Renal pelvis (tissue), 4 donors: ENCODE data around the gene AKT1. TPM values are rescaled to one million over a fixed set of nuclear protein-coding genes. Genes with fewer than 3 reads are reported as not detected.

Experiments used
- DNase-seq: peaks from one replicate; pipeline ENCODE4 v3.0.0-alpha.2; 2013
- polyA plus RNA-seq, 3 donors: library from polyadenylated mRNA; unstranded; fragments of 120-200 nt; gene quantifications; one replicate each; pipeline ENCODE4 v1.2.1, GENCODE V29; 2013; ENCODE audit not compliant: insufficient read length in 3 of 3

Gene AKT1
- polyA plus RNA-seq, 3 donors: 119 to 153 (median 125) TPM

DNA sequence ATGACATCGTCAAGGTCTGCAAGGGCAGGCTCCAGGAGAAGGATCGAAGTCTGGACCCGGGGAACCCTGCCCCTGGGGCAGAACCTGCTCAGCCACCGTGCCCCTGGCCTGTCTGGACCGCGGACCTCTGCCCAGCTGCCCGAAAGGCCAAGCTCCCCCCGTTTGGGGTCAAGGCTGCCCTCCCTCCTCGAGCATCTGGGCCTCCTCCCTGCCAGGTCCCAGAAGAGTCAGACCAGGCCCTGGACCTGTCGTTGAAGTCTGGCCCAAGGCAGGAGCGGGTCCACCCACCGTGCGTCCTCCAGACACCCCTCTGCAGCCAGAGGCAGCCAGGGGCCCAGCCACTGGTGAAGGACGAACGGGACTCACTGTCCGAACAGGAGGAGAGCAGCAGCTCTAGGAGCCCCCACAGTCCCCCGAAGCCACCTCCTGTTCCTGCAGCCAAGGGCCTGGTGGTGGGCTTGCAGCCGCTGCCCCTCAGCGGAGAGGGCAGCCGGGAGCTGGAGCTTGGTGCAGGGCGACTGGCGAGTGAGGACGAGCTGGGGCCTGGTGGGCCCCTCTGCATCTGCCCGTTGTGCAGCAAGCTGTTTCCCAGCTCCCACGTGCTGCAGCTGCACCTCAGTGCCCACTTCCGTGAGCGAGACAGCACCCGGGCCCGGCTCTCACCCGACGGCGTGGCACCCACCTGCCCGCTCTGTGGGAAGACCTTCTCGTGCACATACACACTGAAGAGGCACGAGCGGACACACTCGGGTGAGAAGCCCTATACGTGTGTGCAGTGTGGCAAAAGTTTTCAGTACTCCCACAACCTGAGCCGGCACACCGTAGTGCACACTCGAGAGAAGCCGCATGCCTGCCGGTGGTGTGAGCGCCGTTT lies 6.2 kb upstream of the AKT1 start:
- no peak for DNase-seq

DNA sequence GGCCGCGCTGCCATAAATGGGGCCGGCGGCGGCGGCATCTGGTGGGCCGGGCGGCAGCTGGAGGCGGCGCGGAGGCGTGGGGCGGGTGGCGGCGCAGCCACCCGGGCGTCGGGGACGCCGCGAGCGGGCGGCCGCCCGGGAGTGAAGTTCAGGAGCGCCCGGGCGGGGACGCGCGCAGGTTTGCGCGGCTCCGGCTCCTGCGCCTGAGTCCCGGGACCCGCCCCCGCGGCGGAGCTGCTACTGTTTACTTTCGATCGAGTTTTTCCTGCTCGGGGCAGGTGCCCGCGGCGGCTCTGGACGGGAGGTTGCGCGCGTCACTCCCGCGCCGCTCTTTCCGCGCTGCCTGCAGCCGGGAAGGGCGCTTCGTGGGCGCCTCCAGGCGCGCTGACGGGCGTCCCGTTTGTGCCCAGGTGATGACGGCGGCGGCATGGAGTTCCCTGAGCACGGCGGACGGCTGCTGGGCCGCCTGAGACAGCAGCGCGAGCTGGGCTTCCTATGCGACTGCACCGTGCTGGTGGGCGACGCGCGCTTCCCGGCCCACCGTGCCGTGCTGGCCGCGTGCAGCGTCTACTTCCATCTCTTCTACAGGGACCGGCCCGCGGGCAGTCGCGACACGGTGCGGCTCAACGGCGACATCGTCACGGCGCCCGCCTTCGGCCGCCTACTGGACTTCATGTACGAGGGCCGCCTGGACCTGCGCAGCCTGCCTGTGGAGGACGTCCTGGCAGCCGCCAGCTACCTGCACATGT lies 5.4 kb upstream of the AKT1 start, which contains the start of gene ZBTB42:
Gene ZBTB42, plus strand, starts transcription at position 331 of the 749 bp plus-strand sequence. Its CDS starts 97 bp downstream, at position 428.
- DNase-seq: no peak

DNA sequence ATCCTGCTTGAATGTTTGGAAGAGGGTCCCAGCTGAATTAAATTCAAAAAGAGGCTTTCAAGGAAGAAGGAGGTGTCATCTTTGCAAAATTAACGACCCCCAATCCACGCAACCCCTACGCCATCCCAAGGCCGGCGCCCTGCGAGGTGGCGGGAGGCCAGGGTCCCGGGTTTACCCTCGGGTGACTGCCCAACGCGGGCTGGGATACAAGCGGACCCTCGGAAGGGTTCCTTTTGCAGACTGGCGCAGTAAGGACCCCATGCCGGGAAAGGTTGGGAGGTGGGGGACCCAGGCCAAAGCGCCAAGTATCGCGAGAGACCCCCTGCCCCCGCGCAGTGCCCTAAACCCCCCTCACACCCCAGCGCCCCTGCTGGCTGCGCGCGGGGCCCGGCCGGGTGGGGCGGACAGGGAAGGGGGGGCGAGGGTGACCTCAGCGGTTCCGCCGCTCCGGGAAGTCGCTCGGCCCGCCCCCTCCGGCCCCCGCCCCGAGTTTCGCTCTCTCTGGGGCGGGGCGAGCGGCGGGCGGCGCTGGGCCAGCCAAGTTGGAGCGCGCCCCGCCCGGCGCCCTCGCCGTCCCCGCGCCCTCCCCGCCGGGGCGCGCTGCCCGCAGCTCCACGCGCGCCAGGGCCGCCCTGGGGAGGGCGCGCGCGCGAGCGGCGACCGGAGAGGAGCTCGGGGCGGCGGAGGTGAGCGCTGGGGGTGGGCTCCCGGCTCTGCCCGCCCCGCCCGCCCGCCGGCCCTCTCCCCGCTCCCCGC lies 4.6 kb upstream of the AKT1 start:
- DNase-seq: peak; percentile 71

DNA sequence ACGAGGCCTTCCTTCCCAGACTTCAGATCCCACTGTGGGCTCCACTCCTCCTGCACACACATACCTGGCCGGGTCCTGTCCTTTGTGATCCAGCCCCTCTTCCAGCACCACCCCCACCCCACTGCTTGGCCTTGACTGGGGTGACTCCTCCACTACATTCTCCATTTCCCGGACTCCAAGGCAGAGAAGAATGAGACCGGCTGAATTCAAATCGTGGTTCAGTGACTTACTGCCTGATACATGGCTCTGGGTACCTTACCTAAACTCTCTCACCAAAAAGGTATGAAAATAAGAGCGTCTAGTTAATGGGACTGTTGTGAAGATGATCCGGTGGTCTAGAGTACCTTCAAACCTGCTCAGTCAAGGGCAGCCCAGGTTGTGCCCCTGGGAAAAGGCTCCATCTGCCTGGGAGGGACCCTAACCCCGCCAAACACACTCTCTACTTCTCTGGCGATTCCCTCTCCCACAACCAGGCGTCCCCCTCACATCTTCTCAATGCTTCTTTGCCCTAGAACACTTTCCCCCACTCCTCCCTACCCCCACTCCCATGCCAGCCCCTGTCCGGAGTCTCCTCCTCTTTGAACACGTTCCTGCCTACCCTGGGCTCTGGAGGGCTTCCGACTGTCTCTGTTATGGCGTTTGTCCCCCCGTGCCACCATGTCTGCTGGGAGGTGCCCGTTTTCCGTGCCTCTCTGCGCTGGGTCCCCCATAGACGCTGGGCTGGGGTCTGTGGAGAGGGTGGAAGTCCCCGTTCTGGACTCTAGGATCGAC lies 3.9 kb upstream of the AKT1 start:
- no peak for DNase-seq

DNA sequence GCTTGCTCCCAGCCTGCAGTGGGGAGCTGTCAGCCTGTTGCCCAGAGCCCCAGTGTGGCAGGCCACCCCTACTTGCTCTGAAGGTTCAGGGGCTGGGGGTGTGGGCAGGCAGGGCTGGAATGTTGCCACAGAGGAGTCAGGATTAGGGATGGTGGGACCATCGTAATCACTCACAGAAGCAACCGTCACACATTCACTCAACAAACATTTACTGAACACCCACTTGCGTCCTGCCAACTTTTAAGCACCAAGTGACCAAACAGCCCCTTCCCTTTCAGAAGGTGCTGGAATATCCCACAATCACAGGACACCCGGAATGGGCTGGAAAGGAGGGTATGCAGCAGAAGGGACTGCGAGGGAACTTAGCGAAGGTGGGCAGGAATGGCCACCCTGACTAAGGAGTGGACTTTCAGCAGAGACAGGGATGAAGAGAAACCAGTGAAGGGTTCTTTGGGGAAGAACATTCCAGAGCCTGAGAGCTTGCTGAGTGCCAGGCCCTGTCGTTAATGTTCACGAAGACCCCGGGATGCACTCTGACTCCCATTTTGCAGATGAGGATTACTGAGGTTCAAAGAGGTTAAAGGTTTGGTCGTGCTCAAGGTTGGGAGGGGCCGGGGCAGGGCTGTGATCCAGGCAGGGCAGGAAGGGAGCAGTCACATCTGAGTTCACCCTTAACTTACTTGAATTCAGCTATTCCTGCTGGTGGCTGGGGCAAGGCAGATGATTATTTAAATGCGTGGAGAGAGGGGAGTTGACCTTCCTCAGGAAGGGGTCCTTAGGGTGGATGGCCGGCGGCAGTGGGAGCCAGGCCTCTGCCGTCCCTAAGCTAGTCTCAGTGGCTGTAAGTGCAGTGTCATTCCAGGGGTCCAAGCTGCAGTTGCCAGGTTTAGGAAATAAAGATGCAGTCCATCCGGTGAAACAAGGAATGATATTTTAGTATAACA lies 3.0 kb upstream of the AKT1 start:
- no peak for DNase-seq

DNA sequence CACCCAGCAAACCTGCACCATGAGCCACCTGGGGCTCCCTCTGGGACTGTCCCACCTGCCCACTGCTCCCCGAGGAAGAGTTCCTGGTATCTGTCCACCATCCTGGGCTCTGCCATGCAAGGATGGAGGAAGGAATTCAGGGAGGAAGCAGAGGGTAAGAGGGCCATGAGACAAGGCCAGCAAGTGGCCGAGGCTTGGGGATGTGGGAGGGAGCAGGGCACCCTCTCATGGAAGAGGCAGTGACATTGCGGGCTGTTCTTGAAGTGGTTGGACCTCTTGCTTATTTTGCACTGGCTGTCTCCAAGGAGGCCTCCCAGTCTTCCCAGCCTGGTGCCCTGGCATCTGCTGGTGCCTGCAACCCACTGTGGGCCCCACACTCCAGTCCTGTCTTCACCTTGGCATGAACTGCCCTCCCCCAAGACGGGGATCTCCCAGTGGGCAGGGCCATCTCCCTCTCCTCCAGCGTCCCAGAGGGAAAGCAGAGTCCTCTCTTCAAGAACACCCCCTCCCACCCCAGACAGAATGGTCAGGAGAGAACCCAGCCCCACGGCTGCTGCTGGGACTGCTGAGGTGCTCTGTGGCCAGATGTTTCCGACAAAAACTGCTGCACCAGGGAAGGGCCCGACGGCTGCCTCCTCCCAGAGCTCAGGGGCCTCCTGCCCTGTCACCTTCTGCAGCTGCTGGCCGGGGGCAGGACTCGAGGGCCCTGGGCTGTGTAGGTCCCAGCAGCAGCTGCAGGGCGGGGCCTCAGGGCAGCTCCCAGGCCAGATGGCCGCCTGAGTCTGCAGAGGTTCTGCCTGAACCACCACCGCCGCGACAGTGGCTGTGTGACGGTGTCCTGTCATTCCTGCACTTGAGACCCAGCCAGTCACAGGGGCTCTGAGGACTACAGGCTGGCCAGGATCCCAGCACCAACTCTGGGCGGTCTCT lies 1.8 kb upstream of the AKT1 start:
- no peak for DNase-seq

DNA sequence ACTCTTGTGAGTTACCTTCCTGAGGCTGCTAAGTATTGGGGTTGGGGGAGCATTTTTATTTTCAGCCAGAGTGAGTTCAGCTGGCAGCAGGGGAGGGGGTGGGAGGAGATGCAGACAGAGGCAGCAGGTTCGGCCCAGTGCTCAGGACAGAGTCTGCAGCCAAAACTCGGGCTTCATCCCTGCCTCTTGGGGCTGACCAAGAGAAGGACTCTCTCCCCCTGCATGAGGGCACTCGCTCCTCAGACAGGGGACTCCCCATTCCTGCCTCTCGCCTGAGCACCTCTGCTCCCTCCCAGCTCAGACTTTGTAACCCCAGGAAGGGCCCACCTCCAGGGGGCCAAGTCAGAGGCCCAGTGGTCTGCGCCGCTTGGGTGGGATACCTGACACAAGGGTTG lies 1.1 kb upstream of the AKT1 start:
- no peak for DNase-seq

DNA sequence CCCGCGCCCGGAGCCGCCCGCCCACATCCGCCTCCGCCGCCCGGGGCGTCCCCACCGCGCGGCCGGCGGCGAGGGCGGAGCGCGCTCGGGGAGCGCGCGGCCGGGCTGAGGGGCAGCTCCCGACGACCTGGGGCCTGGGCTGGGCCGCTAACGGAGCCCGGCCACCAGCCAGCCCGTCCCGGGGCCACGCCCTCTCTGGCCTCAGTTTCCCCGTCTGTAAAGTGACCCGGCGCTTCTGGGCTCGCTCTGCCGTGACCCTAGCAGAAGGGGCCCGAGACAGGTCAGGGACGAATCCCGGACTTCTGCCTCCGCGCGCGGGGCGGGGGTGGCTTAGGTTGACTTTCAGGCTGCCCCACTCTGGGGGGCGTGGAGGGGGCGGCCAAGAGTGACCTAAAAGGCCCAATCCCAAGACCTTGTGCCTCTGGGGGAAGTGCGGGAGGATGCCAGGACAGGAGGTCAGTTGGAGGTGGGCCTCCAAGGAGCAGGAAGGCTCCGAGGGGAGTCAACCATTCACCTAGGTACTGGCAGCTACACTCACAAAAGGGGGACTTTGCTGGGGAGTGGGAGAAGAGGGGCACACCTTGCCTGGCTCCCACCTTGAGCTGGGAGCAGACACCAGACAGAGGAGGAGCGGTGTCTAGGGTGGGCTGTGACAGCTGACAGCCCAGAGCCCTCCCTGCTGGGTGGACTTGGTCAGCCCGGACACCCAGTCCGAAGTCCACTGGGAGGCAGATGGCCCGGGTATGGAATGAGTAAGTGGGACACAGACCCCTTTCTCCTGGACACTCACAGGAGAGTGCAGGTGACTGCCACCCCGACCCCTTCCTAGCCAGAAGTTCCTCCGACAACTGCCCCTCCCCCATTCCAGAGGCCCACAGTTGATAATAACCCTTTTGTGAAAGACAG lies 486 bp upstream of the AKT1 start:
- no peak for DNase-seq

DNA sequence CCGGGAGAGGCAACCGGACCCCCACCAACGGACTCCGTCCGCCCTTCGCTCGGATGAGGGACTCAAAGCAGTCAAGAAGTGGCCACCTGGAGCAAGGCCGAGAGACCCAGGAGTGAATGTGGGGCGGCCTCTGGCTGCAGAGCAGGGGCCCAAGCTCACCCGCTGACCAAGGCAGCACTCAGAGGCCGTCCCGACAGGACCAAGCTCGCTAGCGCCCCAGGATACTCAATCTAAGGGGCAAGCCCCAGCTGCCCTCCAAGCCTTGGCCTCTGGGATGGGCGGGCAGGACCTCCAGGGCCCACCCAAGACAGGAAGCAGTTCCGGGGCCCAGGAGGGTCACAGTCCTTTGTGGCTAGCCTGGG lies 936 bp downstream of the AKT1 start:
- DNase-seq: no peak

DNA sequence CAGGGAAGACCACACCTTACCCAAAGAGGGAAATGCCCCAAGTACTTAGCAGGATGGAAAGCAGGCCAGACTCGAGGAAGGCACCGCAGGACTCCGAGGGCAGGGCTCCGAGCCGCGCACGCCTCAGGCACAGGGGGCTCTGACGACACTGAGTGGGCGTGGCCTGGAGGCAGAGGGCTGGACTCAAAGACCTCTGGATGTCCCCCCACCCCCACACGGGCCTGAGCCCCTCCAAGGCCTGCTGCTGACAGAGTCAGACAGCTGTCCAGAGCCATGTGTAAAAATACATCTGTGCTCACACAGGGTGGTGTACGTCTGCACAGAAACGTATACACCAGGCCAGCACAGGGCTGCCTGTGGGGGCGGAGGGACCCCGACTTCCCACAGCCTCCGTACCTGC lies 1.4 kb downstream of the AKT1 start:
- no peak for DNase-seq

DNA sequence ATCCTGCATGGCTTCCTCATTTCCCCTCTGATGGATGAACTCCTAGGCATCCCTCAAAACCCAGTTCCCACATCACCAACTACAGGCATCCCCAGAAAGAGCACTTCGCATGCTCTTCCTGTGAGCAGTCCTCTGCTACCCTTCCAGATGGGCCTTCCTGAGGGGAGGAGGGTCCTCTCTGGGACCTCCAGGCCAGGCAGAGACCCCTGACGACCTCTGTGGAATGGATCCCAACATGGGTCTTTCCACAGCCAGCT lies 1.9 kb downstream of the AKT1 start:
- no peak for DNase-seq

DNA sequence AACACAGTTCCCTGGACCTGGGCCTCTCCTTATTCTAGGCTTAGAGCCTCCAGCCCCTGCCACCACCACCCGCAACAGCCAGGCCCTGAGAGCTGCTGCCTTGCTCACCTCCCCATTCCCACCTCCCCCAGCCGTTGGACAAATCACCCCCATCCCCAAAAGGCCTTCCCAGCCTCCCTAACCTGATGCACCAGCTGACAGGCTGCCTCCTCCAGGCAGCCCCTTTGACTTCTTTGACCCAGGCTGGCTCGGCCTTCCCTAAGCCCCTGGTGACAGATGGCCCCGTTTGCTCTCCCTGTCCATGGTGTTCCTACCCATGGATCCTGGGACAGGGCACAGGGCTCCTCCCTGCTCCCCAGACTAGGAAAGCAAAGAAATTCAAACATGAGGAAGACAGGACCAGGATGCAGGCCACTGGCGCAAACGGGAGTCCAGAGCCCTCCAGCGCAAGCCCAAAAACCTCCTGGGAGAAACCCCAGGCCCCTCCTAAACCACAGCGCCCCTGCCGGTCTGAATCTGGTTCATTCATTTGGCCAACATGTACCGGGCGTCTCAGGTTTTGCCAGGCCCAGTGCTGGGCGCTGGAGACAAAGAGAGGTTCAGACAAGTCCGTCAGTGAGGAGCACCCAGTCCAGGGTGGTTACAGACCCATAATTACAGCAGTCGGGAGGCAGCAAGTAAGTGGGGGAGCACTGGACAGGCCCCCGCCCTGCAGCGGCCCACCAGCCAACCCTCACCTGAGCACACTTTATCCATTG lies 2.4 kb downstream of the AKT1 start:
- DNase-seq: no peak

DNA sequence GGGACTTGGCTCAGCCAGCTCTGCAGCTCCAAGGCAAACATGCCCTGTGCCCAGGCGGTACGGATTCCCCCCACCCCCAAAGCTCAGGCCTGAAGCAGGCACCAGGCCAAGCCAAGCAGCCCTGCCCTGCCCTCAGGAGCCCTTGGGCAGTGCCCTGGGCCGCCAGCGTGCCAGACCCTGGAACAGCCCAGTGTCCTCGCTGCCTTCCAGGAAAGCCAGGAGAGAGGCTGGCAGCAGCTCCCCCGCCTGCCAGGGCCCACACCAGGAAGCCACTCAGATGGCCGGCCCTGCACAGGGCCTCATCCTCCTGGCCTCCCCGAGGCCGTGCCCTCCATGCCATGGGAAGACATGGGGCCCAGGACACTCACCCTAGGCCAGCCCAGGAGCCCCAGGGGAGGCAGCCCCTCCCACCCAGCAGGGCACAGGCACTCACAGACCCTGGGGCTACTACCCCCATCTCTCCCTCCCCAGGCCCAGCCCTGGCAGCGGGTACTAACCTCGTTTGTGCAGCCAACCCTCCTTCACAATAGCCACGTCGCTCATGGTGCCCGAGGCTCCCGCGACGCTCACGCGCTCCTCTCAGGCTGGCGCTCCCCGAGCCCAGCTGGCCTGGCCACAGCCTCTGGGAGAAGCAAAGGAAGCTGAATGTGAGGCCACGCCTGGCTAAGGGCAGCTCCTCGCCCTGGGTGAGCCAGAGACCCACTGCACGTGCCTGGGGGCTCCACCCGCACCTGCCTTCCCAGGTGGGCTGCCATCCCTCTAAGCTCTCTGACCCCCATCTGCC lies 3.3 kb downstream of the AKT1 start:
- DNase-seq: no peak

DNA sequence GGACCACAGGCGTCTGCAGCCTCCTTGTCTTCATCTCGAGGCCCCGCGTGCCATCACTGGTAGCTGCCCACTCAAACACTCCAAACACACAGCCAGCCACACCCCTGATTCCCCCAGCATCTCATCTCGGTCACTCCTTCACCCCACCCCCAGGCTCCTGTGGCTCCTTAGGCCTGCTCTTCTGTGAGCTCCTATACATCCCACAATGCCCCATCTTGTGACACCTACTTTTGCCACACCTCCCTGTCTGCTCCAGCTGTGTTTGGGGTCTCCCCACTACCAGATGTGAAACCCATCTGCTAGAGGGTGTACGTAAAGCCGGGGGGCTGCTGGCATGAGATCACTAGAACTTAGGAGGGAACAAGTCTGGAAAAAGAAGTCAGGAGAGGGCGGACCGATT lies 4.1 kb downstream of the AKT1 start:
- no peak for DNase-seq

DNA sequence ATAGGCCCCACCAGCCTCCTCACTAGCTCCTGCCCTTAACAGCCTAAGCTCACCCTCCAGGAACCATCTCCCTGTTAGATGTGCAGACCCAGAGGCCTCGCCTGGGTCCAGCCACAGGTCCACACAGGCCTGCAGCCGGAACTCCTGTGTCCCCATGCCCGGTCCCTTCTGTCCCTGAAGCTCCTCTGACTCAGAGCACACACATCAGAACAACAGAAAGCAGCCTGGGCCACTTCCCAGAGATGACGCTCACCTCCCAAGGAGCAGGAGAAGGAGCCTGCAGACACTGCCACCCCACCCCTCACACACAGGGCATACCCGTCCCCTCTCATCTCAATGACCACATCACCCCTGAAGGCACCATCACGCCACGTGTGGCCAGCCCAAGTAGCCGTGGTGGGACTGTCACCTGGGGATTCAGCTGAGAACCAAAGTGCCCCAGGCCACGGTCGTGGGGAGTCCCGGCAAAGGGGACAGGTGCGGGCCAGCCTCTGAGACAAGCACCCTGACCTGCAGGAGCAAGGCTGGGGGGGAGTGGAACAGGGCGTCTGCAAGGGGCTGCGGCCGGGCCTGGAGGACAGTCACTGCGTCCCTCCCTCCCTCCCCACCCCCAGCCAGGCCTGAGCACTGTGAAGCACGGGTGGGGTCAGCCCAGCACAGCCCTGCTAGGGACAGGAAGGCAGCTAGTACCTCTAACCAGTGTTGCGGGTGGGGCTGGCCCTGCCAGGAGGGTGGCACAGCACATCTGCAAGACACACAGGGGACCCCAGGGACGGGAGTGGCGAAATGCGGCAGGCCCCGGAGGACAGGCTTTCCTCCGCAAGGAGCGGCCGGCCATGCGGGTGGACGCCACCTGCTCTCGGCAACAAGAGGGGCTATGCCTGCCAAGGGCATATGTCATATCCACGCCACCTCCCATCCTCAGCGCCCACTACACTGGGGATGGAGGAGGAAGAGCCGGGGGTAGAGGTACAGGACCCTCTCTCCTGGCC lies 5.5 kb downstream of the AKT1 start:
- no peak for DNase-seq
